IMR-90 (cell line): ENCODE measurements around the gene SDK1. TPM values are rescaled to one million over a fixed set of nuclear protein-coding genes. Genes with fewer than 3 reads are reported as not detected.

Source experiments
- ATAC-seq: fragments of 200-7000 bp; cut with Tn5 transposase; 2 replicates; pipeline ENCODE4 v1.9.1; 2020; ENCODE audit warnings: low read depth, mild to moderate bottlenecking, moderate library complexity
- BruUV-seq: library from RNA; stranded (reverse); fragments of 400-500 nt; replicated peaks from 2 replicates; lab custom pipeline; 2021; lab: Mats Ljungman, UMichigan
- CTCF ChIA-PET: fragments of 300-600 bp; formaldehyde crosslinking; extraction: SDS; loops from one replicate; lab custom pipeline; 2021; ENCODE audit warnings: antibody characterized with exemption; lab: Yijun Ruan, JAX
- POLR2A ChIA-PET: fragments of 300-600 bp; sonication (Branson Sonifier 250); formaldehyde crosslinking; loops from one replicate; lab custom pipeline; 2022; ENCODE audit warnings: antibody characterized with exemption; ENCODE audit not compliant: unreplicated experiment; lab: Charles Lee
- DNase-seq: peaks from one replicate; pipeline ENCODE4 v3.0.0; 2013
- H2AFZ ChIP-seq: replicated peaks from 2 replicates; pipeline ENCODE3; 2013; ENCODE audit warnings: low read length, mild to moderate bottlenecking; ENCODE audit not compliant: poor library complexity
- H2AK5ac ChIP-seq: 2 replicates; pipeline ENCODE4 v1.6.1; 2013; ENCODE audit warnings: low read depth, low read length, inconsistent platforms
- H2AK9ac ChIP-seq: replicated peaks from 2 replicates; pipeline ENCODE3; 2013; ENCODE audit warnings: mild to moderate bottlenecking, low read depth, low read length, moderate library complexity; ENCODE audit not compliant: poor library complexity
- H2BK120ac ChIP-seq: 2 replicates; pipeline ENCODE4 v1.6.1; 2013; ENCODE audit warnings: low read depth, low read length, inconsistent platforms
- H2BK15ac ChIP-seq: 3 replicates; pipeline ENCODE4 v1.6.1; 2013; ENCODE audit warnings: low read depth, low read length, inconsistent platforms
- H2BK20ac ChIP-seq: 2 replicates; pipeline ENCODE4 v1.6.1; 2013; ENCODE audit warnings: low read depth, mild to moderate bottlenecking, inconsistent platforms, low read length, moderate library complexity
- H2BK5ac ChIP-seq: 2 replicates; pipeline ENCODE4 v1.6.1; 2013; ENCODE audit warnings: mild to moderate bottlenecking, low read depth, low read length, inconsistent platforms; ENCODE audit not compliant: poor library complexity, severe bottlenecking
- H3K14ac ChIP-seq: replicated peaks from 2 replicates; pipeline ENCODE4 v1.6.1; 2013; ENCODE audit warnings: low read depth, low read length, inconsistent platforms
- H3K18ac ChIP-seq: 2 replicates; pipeline ENCODE4 v1.6.1; 2013; ENCODE audit warnings: low read depth, low read length, control low read depth
- H3K23ac ChIP-seq: 2 replicates; pipeline ENCODE4 v1.6.1; 2013; ENCODE audit warnings: low read depth, low read length, inconsistent platforms
- H3K27ac ChIP-seq: 2 replicates; pipeline ENCODE4 v1.5.1; 2013; ENCODE audit warnings: mild to moderate bottlenecking, control low read depth, low read length; ENCODE audit not compliant: insufficient read depth
- H3K27me3 ChIP-seq: 2 replicates; pipeline ENCODE4 v1.6.1; 2013; ENCODE audit warnings: low read length; ENCODE audit not compliant: control insufficient read depth, insufficient read depth
- H3K36me3 ChIP-seq: 2 replicates; pipeline ENCODE4 v1.6.1; 2013; ENCODE audit warnings: low read length, mixed read lengths; ENCODE audit not compliant: control insufficient read depth, insufficient read depth
- H3K4ac ChIP-seq: 2 replicates; pipeline ENCODE4 v1.6.1; 2013; ENCODE audit warnings: low read depth, low read length, inconsistent platforms
- H3K4me1 ChIP-seq: 2 replicates; pipeline ENCODE4 v1.6.1; 2013; ENCODE audit warnings: low read length, mixed read lengths; ENCODE audit not compliant: control insufficient read depth, insufficient read depth
- H3K4me2 ChIP-seq: 2 replicates; pipeline ENCODE4 v1.6.1; 2013; ENCODE audit warnings: low read depth, mild to moderate bottlenecking, control low read depth, low read length, moderate library complexity
- H3K4me3 ChIP-seq: 2 replicates; pipeline ENCODE4 v1.5.1; 2013; ENCODE audit warnings: low read depth, mild to moderate bottlenecking, control low read depth, low read length, moderate library complexity; ENCODE audit not compliant: insufficient read depth
- H3K56ac ChIP-seq: 2 replicates; pipeline ENCODE4 v1.6.1; 2013; ENCODE audit warnings: low read length, inconsistent platforms; ENCODE audit not compliant: insufficient read depth; ENCODE audit errors: extremely low read depth
- H3K79me1 ChIP-seq, 2 experiments: 2 replicates each; pipeline ENCODE4 v1.6.1; 2013; ENCODE audit warnings: low read length in 2 of 2, inconsistent platforms in 1 of 2, low read depth in 1 of 2
- H3K9ac ChIP-seq: 2 replicates; pipeline ENCODE4 v1.6.1; 2013; ENCODE audit warnings: low read depth, low read length, control low read depth
- H3K9me1 ChIP-seq: 2 replicates; pipeline ENCODE4 v1.6.1; 2013; ENCODE audit warnings: low read length, inconsistent platforms; ENCODE audit not compliant: insufficient read depth
- H3K9me3 ChIP-seq: 2 replicates; pipeline ENCODE4 v1.6.1; 2013; ENCODE audit warnings: low read length; ENCODE audit not compliant: control insufficient read depth, insufficient read depth
- H4K20me1 ChIP-seq: 2 replicates; pipeline ENCODE4 v1.6.1; 2013; ENCODE audit warnings: low read length, inconsistent platforms; ENCODE audit not compliant: insufficient read depth
- H4K5ac ChIP-seq: 2 replicates; pipeline ENCODE4 v1.6.1; 2013; ENCODE audit warnings: mild to moderate bottlenecking, low read depth, low read length, control low read depth
- H4K8ac ChIP-seq, 2 experiments: 2 replicates each; pipeline ENCODE4 v1.6.1; 2013; ENCODE audit warnings: low read depth in 2 of 2, low read length in 2 of 2, control low read depth in 1 of 2, inconsistent platforms in 1 of 2
- H4K91ac ChIP-seq: 2 replicates; pipeline ENCODE4 v1.6.1; 2013; ENCODE audit warnings: low read depth, low read length, inconsistent platforms; ENCODE audit not compliant: insufficient read depth
- BHLHE40 ChIP-seq: fragments of 150-350 bp; IDR thresholded peaks from 2 replicates; pipeline ENCODE4 v1.6.1; 2016; ENCODE audit warnings: mild to moderate bottlenecking, low read depth, low read length
- CHD1 ChIP-seq: IDR thresholded peaks from 2 replicates; pipeline ENCODE4 v1.6.1; 2012; ENCODE audit warnings: low read depth, low read length, improper control_type of control experiment
- ELK1 ChIP-seq: fragments of 150-350 bp; IDR thresholded peaks from 2 replicates; pipeline ENCODE4 v1.6.1; 2016; ENCODE audit warnings: low read depth, mild to moderate bottlenecking, low read length, moderate library complexity, borderline replicate concordance
- MAZ ChIP-seq: IDR thresholded peaks from 2 replicates; pipeline ENCODE4 v1.6.1; 2012; ENCODE audit warnings: low read depth, mild to moderate bottlenecking, low read length, improper control_type of control experiment, moderate library complexity, borderline replicate concordance
- NFE2L2 ChIP-seq: fragments of 150-350 bp; IDR thresholded peaks from 2 replicates; pipeline ENCODE4 v1.6.1; 2016; ENCODE audit warnings: low read depth, mild to moderate bottlenecking, low read length
- POLR2A ChIP-seq: IDR thresholded peaks from 2 replicates; pipeline ENCODE4 v1.6.1; 2012; ENCODE audit warnings: mild to moderate bottlenecking, low read depth, low read length
- RAD21 ChIP-seq: IDR thresholded peaks from 2 replicates; pipeline ENCODE4 v1.6.1; 2012; ENCODE audit warnings: low read length, improper control_type of control experiment
- RFX5 ChIP-seq: IDR thresholded peaks from 2 replicates; pipeline ENCODE4 v1.8.0; 2012; ENCODE audit warnings: low read depth, mild to moderate bottlenecking, low read length, moderate library complexity
- SMC3 ChIP-seq: fragments of 150-350 bp; IDR thresholded peaks from 2 replicates; pipeline ENCODE4 v1.6.1; 2016; ENCODE audit warnings: low read depth, mild to moderate bottlenecking, antibody characterized with exemption, low read length, moderate library complexity
- USF2 ChIP-seq: fragments of 150-350 bp; IDR thresholded peaks from 2 replicates; pipeline ENCODE4 v1.6.1; 2017; ENCODE audit warnings: mild to moderate bottlenecking, antibody characterized with exemption, low read length, low read depth
- WGBS, 2 experiments: methylation state at CpG; one replicate each; pipeline versions ENCODE4 v1.1.5 to v1.1.7; 2013; ENCODE audit warnings: missing lambda C conversion rate in 2 of 2; ENCODE audit not compliant: insufficient read length in 1 of 2; ENCODE audit errors: extremely low coverage in 2 of 2; 5-methylcytosine and 5-hydroxymethylcytosine counted together
- dilution Hi-C: fragments of 300-500 bp; cut with HindIII; formaldehyde crosslinking; loops from one replicate; pipeline ENCODE4 v1.14.3; 2018; ENCODE audit warnings: low sequenced_read_pairs; ENCODE audit not compliant: unreplicated experiment
- in situ Hi-C: fragments of 300-500 bp; cut with MboI; formaldehyde crosslinking; loops from 3 replicates; pipeline ENCODE4 v1.14.3; 2019; ENCODE audit warnings: low sequenced_read_pairs, inconsistent platforms, mixed read lengths
- intact Hi-C: fragments of 100-400 bp; cut with micrococcal nuclease; formaldehyde crosslinking; loops from 2 replicates; pipeline ENCODE4 v1.10.0; 2022
- polyA plus RNA-seq, 3 experiments: library from polyadenylated mRNA; depleted of rRNA; stranded (reverse); fragments of >200 nt; gene quantifications; 2 replicates each; pipeline ENCODE4 v1.2.3, GENCODE V29; 2012; ENCODE audit warnings: low replicate concordance in 1 of 3
- total RNA-seq: library from RNA; depleted of rRNA; stranded (reverse); fragments of >200 nt; gene quantifications from 2 replicates; pipeline ENCODE4 v1.2.3, GENCODE V29; 2012
- TF ChIP-seq, protein P1 (sequence below): conservative IDR thresholded peaks from 2 replicates; pipeline ENCODE4 v1.5.1; 2012; ENCODE audit warnings: mild to moderate bottlenecking, low read depth, low read length, improper control_type of control experiment

SDK1 gene
- total and polyA plus RNA-seq, 2 of the 4 experiments (the other 2 are of a cell fraction): 1.5 to 1.6 TPM

- Histone ChIP-seq H3K56ac (no peak overlapping the region), H2BK20ac (no peak overlapping the region), H4K8ac (no peak overlapping the region), H3K9me3 (peaks cover 9% of the 10 kb centered on the region), H3K4me3 (no peak overlapping the region), H3K4me2 (no peak overlapping the region), H2BK120ac (no peak overlapping the region), H3K14ac (no peak overlapping the region), H3K9me1 (no peaks in the 10 kb centered on the region), H2AK5ac (no peak overlapping the region), H3K23ac (no peak overlapping the region), H3K4me1 (no peaks in the 10 kb centered on the region), H2BK15ac (no peak overlapping the region), H3K79me1 (no peaks in the 10 kb centered on the region), H3K9ac (no peak overlapping the region), H3K36me3 (no peaks in the 10 kb centered on the region), H4K5ac (no peak overlapping the region), H3K27ac (no peak overlapping the region), H3K18ac (no peak overlapping the region), H2BK5ac (no peak overlapping the region), H4K91ac (no peak overlapping the region), H3K4ac (no peak overlapping the region), H4K20me1 (no peaks in the 10 kb centered on the region), H2AFZ (no peak overlapping the region), H3K27me3 (no peaks in the 10 kb centered on the region), H2AK9ac (no peak overlapping the region)
- CTCF ChIA-PET: no interaction called here
- intact Hi-C loops (no loop called here), in situ Hi-C loops (no loop called here), dilution Hi-C loops (no loop called here)
- ATAC-seq (no peak), DNase-seq (no peak)
- no CpG with 5 or more reads among the region's 3 CpGs for WGBS, 2 experiments
- no TSS peak for BruUV-seq
- POLR2A ChIA-PET: no interaction called here
- no peak for TF ChIP-seq RAD21
- TF ChIP-seq ELK1: no peak
- TF ChIP-seq NFE2L2: no peak
- no peak for TF ChIP-seq RFX5
- no peak for TF ChIP-seq USF2
- TF ChIP-seq MAZ: no peak
- TF ChIP-seq POLR2A: no peak
- TF ChIP-seq CHD1: no peak
- no peak for TF ChIP-seq SMC3
- TF ChIP-seq, protein P1, sequence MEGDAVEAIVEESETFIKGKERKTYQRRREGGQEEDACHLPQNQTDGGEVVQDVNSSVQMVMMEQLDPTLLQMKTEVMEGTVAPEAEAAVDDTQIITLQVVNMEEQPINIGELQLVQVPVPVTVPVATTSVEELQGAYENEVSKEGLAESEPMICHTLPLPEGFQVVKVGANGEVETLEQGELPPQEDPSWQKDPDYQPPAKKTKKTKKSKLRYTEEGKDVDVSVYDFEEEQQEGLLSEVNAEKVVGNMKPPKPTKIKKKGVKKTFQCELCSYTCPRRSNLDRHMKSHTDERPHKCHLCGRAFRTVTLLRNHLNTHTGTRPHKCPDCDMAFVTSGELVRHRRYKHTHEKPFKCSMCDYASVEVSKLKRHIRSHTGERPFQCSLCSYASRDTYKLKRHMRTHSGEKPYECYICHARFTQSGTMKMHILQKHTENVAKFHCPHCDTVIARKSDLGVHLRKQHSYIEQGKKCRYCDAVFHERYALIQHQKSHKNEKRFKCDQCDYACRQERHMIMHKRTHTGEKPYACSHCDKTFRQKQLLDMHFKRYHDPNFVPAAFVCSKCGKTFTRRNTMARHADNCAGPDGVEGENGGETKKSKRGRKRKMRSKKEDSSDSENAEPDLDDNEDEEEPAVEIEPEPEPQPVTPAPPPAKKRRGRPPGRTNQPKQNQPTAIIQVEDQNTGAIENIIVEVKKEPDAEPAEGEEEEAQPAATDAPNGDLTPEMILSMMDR: no peak
- no peak for TF ChIP-seq BHLHE40
These were observed 818.8 kb downstream of the SDK1 start for GRCh38 chr7:4119848-4120247.
